GM12801 (cell line): Measurements from ENCODE around the gene TNFSF8.

ENCODE experiments used
- CTCF ChIP-seq: IDR thresholded peaks from one replicate; pipeline ENCODE4 v1.5.1; 2011; ENCODE audit warnings: control low read depth; ENCODE audit not compliant: insufficient read length; ENCODE audit errors: extremely low read depth

The TNFSF8 gene

GRCh38 chr9:114902786-114903524, 27.4 kb downstream of the TNFSF8 start:
- TF ChIP-seq CTCF = no peak

GRCh38 chr9:114900942-114901802, 29.2 kb downstream of the TNFSF8 start:
- no peak for TF ChIP-seq CTCF

- TF ChIP-seq CTCF = no peak
Observed at GRCh38 chr9:114899995-114900394, 30.4 kb downstream of the TNFSF8 start.

GRCh38 chr9:114899461-114899860, 30.9 kb downstream of the TNFSF8 start:
- no peak for TF ChIP-seq CTCF

GRCh38 chr9:114898741-114899140, 31.6 kb downstream of the TNFSF8 start:
- TF ChIP-seq CTCF = no peak

- TF ChIP-seq CTCF = no peak
Observed at GRCh38 chr9:114897196-114897595, 33.2 kb downstream of the TNFSF8 start.

GRCh38 chr9:114896344-114896743, 34.0 kb downstream of the TNFSF8 start:
- no peak for TF ChIP-seq CTCF
